ENCODE data around the gene TBC1D17.

DNA sequence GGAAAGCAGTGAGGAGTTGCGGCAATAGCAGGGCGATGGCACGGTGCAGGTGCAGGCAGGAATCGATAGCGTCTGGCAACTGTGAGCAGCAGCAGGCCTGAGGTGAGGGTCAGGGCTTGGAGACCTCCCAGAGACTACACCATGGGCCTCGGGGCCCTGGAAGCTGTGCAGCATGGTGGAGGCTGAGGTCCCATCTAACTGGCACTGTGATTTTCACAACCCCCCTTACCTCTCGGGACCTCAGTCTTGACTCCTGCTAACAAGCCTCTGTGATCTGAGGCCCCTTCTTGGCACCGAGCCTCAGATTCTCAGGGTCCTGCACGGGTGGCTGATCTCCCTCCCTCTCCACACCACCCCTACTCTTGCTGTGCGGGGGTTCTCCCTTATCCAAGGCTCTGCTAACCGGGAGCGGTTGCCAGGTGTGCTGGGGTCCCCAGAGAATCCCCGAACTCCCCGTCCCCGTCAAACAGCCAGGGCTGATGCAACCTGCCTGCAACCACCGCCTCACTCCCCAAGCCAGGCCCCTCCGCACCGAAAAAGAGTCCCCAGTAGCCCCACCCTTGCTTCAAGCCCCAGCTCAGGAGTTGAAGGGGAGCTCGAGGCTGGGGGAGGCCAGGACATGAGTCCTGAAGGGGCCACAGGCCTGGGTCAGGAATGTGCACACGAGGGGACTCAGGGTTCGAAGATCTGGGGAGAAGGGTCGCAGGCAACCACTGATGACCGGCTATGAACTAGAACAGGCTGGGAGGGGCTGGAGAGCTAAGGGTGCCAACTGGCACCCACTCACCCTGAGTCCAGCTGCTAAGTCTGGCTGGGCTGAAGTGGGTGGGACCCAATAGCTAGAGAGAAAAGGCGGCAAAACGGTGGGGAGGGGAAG lies 46.7 kb downstream of the TBC1D17 start:
- no peak for TF ChIP-seq POLR2A (IDR thresholded peaks at IDR 0.05)
- TF ChIP-seq, protein P1, sequence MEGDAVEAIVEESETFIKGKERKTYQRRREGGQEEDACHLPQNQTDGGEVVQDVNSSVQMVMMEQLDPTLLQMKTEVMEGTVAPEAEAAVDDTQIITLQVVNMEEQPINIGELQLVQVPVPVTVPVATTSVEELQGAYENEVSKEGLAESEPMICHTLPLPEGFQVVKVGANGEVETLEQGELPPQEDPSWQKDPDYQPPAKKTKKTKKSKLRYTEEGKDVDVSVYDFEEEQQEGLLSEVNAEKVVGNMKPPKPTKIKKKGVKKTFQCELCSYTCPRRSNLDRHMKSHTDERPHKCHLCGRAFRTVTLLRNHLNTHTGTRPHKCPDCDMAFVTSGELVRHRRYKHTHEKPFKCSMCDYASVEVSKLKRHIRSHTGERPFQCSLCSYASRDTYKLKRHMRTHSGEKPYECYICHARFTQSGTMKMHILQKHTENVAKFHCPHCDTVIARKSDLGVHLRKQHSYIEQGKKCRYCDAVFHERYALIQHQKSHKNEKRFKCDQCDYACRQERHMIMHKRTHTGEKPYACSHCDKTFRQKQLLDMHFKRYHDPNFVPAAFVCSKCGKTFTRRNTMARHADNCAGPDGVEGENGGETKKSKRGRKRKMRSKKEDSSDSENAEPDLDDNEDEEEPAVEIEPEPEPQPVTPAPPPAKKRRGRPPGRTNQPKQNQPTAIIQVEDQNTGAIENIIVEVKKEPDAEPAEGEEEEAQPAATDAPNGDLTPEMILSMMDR (IDR thresholded peaks at IDR 0.05), result no peak
- TF ChIP-seq POLR2AphosphoS5 (IDR thresholded peaks at IDR 0.05), result no peak

Measured in stomach (tissue), 4 donors.